Thoracic aorta (tissue), 2 donors: Measurements from ENCODE around the gene MREG. TPM values are rescaled to one million over a fixed set of nuclear protein-coding genes. Genes with fewer than 3 reads are reported as not detected.

ENCODE experiments used
- ATAC-seq: fragments of 150-250 bp; one replicate; pipeline ENCODE4 v1.8.0; 2017; ENCODE audit warnings: low read depth; ENCODE audit not compliant: insufficient number of reproducible peaks, low FRiP score
- DNase-seq: peaks from one replicate; pipeline ENCODE4 v3.0.0-alpha.2; 2020; ENCODE audit warnings: low spot score
- H3K27ac ChIP-seq, 2 donors: fragments of 200-600 bp; sonication (generic); 1 replicate in 1 of 2; 2 replicates in 1 of 2; pipeline ENCODE4 v1.5.1; 2016; ENCODE audit warnings: mild to moderate bottlenecking in 2 of 2, moderate library complexity in 2 of 2
- H3K27me3 ChIP-seq: fragments of 200-600 bp; sonication (generic); replicated peaks from 2 replicates; pipeline ENCODE4 v1.6.0; 2016; ENCODE audit warnings: mild to moderate bottlenecking; ENCODE audit not compliant: insufficient read depth
- H3K36me3 ChIP-seq: fragments of 200-600 bp; sonication (generic); one replicate; pipeline ENCODE4 v1.5.1; 2016
- H3K4me1 ChIP-seq, 2 donors: fragments of 200-600 bp; sonication (generic); 1 replicate in 1 of 2; 2 replicates in 1 of 2; pipeline versions ENCODE4 v1.5.1 to v1.6.0; 2016; ENCODE audit warnings: low read depth in 2 of 2, mild to moderate bottlenecking in 1 of 2; ENCODE audit not compliant: control insufficient read depth in 1 of 2
- H3K4me3 ChIP-seq: fragments of 200-600 bp; sonication (generic); 2 replicates; pipeline ENCODE4 v1.5.1; 2016; ENCODE audit warnings: mild to moderate bottlenecking
- H3K9me3 ChIP-seq: fragments of 200-600 bp; sonication (generic); 2 replicates; pipeline ENCODE4 v1.5.1; 2016
- CTCF ChIP-seq: fragments of 200-600 bp; sonication (generic); IDR thresholded peaks from one replicate; pipeline ENCODE4 v1.5.1; 2019; ENCODE audit warnings: antibody characterized with exemption
- total RNA-seq, 2 donors: library from RNA; depleted of rRNA; stranded (reverse); fragments of >200 nt; gene quantifications; one replicate each; pipeline versions ENCODE4 v1.1.0 to v1.2.3, GENCODE V29; 2016

The MREG gene
- total RNA-seq, 2 donors from 2014 or later, result 1.6 to 10.7 TPM

DNA sequence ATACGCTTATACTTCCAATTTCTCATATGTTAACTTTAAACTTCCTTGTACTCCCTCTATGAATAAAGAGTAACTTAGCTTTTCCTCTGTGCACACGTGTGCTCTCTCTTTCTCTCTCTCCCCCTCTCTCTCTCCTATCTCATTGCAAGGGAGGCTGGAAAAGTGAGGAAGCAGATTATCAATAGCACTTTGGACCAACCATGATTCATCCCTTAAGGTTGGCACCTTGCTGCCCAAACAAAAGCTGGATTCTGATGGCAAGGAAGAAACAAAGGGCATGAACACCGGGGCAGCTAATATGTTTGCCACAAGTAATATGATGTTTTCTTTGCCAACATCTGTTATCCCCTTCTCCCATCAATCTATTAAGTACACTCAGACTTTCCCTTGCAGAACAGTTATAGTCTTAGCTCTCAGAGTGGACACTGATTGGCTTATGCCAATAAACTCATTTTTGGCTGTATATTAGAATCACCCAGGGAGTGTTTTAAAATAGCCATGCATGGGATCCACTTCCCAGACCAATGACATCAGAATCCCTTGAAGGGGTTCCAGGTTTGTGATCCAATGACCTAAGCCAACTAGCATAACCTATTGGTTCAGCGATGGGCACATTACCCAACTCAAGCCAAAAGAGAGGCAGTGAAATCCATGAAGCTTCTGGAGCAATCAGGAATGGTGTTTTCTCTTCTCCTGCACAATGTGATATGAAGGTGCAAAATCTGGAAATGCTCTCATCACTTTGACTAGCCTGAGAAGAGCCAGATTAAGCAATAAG is 60.3 kb downstream of the MREG start:
- DNase-seq (no peak), ATAC-seq (no peak)
- Histone ChIP-seq H3K27me3 (no peaks in the 10 kb centered on the region), H3K36me3 (no peaks in the 10 kb centered on the region), H3K9me3 (no peaks in the 10 kb centered on the region), H3K4me3 (no peak overlapping the region), H3K27ac (no peak overlapping the region), H3K4me1 (no peaks in the 10 kb centered on the region)
- TF ChIP-seq CTCF, result no peak

GRCh38 chr2:215951558-215951957 is 61.8 kb downstream of the MREG start:
- ATAC-seq, result no peak

GRCh38 chr2:215949991-215950404 is 63.4 kb downstream of the MREG start:
- peak; percentile 47 for TF ChIP-seq CTCF
- ATAC-seq (peak; percentile 65), DNase-seq (no peak)
- Histone ChIP-seq H3K36me3 (no peaks in the 10 kb centered on the region), H3K27ac (no peak overlapping the region), H3K4me3 (no peak overlapping the region), H3K4me1 (no peaks in the 10 kb centered on the region), H3K9me3 (no peaks in the 10 kb centered on the region), H3K27me3 (no peaks in the 10 kb centered on the region)

More at GRCh38 chr2:215951558-215951957, 61.8 kb downstream of the MREG start:
- Histone ChIP-seq H3K27ac (no peak overlapping the region), H3K4me3 (no peak overlapping the region), H3K9me3 (no peaks in the 10 kb centered on the region), H3K4me1 (no peaks in the 10 kb centered on the region), H3K27me3 (no peaks in the 10 kb centered on the region), H3K36me3 (no peaks in the 10 kb centered on the region)
- no peak for DNase-seq
- TF ChIP-seq CTCF, result no peak

- Histone ChIP-seq H3K36me3 (no peaks in the 10 kb centered on the region), H3K4me3 (no peak overlapping the region), H3K4me1 (no peaks in the 10 kb centered on the region), H3K27ac (no peak overlapping the region), H3K27me3 (no peaks in the 10 kb centered on the region), H3K9me3 (no peaks in the 10 kb centered on the region)
- ATAC-seq, result no peak
- DNase-seq, result no peak
- TF ChIP-seq CTCF, result no peak
These were observed 65.3 kb downstream of the MREG start for GRCh38 chr2:215948051-215948450.

- TF ChIP-seq CTCF, result no peak
- Histone ChIP-seq H3K27ac (no peak overlapping the region), H3K4me3 (no peak overlapping the region), H3K4me1 (no peaks in the 10 kb centered on the region), H3K9me3 (no peaks in the 10 kb centered on the region), H3K27me3 (no peaks in the 10 kb centered on the region), H3K36me3 (no peaks in the 10 kb centered on the region)
- DNase-seq, result no peak
- ATAC-seq, result no peak
These were observed 66.8 kb downstream of the MREG start for GRCh38 chr2:215946586-215946985.
